Measurements from ENCODE around the gene UPF1.

Gene UPF1

DNA sequence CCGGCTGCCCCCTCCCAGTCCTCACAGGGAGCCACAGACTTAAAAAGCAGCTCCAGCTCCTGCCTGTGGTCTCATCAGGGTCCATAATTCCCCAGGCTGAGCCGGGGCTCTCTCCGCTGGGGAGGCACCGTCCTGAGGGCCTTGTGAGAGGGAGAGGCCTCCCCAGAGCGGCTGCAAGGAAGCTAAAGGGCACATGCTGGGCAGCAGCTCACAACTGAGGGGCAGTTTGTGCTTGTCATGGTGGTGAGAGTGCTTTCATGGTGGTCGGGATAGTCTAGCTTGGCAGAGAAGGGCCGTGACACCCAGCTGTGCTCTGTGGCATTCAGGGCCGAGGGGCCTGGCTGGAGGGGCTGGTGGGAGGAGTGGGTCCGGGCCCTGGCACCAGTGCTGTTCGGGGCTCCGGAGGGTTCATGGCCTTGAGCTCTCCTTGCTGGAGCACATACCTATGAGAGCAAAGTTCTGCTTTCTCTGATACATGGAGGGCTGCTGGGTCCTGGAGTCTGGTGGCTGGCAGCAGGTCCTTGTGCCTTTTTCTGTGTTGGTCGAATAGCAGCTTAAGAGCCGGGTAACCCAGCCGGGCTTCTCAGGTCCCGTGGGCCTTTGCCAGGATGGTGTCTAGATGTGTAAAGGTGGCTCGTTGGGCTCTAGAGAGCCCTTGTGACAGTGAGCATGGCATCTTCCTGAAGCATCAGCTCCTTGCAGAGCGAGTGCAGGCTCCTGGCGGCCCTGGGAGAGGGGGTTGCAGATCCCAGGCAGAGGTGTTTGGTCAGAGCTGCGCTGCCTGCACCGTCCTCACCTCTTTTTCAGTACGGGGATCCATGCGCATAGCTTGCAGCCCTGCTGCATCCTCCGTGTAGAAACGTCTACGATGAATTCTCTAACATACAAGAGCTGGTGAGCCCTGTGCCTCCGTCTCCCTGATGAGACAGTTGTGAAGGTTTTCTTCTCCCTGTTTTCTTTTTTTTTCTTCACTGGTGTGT, 8.8 kb downstream of the UPF1 start:
- no peak for DNase-seq (ENCODE audit: low read depth)

DNA sequence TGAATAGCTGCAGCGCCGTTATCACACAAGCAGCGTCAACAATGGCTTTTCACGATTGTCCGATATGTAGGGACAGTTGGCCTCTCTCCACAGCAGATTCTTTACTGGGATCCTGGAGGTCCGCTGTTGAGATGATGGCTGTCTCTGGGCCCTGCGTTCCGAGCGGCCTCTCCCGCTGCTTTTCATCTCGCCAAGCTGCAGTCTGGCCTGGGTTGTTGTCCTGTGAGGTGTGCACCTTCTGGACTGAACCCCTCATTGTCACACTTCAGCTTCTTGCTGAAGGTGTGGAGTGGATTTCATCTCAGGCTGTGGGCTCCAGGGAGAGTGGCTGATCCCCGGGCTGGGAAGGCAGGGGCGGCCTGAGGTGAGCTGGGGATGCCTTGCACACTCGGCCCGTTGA, 9.6 kb downstream of the UPF1 start:
- DNase-seq (ENCODE audit: low read depth), result no peak

DNA sequence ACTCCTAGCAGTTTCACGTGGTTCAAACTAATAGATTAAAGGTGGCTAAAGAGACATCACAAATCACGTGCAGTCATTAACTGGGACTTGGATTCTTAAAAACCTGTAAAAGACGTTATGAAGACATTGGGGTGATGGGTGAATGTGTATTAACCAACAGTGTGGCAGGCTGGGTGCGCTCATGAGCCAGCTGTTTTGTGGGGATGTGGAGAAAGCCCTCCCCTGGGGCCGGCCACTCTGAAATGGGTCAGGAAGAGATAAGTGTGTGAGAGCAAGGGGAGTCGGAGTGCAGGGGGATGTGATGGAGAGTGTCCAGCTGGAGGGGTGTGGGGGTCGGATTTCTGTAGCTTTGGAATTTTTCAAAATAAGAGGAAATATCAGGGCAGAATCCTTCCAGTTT, 10.4 kb downstream of the UPF1 start:
- no peak for DNase-seq (ENCODE audit: low read depth)

DNA sequence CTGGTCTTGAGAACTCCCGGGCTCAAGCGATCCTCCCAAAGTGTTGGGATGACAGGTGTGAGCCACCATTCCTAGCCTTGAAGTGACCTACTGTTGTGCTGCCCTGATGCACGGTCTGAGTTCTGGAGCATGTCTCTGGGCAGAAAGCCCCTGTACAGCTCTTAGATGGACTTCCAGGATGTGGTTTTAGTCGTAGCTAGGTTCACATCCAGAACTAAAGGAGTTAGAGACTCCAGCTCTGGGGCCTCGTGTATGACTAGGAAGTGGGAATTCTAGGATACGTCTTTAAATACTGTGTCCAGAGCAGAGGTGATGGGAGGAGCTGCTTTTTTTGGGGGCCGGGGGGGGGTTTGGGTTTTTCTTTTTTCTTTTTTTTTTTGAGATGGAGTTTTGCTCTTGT, 12.2 kb downstream of the UPF1 start:
- no peak for DNase-seq (ENCODE audit: low read depth)

DNA sequence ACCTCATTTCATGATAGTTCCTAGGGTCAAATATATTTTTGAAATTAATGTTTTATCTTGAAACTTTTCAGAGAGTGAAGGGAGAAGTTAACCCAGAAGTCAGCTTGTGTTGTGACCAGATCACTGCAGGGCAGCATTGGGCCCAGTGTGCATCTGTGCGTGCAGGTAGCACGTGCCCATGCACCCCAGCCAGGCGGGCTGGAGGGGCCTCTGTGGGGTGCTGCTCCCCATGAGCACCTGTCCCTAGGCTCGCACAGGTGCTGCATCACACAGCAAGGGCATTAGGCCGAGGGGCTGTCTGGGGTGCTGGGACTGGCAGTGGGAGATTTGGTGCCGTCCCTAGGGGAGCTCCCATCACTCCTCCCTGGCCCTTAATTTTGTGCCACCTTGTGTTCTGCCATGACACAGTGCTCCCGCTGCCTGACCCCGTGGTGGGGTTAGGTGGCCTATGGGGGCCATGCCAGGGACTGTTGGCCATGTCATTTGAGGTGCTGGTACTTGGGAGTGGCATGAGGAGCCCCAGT, 13.1 kb downstream of the UPF1 start:
- no peak for DNase-seq (ENCODE audit: low read depth)

DNA sequence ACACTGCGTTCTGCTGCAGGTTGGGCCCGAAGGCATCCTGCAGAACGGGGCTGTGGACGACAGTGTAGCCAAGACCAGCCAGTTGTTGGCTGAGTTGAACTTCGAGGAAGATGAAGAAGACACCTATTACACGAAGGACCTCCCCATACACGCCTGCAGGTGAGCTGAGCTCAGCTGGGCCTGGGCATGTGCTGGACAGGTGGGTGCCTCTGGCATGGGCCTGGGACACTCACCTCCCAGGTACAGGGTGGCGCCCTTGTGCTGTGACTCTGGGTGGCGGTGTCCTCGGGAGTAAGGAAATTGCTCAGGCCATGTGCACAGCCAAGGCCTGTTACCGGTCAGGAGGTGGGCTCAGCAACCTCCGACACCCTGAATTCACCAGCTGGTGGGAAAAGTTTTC, 14.2 kb downstream of the UPF1 start:
- DNase-seq (ENCODE audit: low read depth), result no peak

DNA sequence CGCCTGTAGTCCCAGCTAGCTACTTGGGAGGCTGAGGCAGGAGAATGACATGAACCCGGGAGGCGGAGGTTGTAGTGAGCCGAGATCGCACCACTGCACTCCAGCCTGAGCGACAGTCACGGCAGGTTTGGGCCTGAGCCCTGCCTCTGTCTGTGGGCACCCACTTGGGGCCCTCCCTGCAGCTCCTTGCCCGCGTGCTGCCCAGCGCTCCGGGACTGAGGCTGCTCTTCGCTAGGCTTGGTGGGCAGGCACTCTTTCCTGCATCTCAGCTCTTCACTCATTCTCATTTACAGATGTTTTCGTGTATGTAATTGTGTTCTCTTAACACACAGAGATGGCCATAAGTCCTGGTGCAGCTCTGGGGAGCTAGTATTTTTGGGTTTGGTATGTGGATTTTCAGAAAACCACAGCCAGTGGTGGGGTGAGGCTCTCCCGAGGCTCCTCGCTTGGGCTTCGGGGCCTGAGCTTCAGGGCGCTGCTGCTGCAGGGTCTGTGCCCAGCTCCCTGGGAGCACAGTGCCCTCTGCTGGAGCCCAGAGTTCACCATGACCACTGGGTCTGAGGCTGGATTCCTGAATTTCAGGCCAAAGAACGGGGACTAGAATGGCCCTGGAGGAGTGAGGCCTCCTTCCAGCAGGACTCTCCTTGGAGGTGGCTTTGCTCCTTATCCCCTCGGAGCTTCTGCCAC, 15.2 kb downstream of the UPF1 start:
- DNase-seq (ENCODE audit: low read depth), result peak; percentile 39

DNA sequence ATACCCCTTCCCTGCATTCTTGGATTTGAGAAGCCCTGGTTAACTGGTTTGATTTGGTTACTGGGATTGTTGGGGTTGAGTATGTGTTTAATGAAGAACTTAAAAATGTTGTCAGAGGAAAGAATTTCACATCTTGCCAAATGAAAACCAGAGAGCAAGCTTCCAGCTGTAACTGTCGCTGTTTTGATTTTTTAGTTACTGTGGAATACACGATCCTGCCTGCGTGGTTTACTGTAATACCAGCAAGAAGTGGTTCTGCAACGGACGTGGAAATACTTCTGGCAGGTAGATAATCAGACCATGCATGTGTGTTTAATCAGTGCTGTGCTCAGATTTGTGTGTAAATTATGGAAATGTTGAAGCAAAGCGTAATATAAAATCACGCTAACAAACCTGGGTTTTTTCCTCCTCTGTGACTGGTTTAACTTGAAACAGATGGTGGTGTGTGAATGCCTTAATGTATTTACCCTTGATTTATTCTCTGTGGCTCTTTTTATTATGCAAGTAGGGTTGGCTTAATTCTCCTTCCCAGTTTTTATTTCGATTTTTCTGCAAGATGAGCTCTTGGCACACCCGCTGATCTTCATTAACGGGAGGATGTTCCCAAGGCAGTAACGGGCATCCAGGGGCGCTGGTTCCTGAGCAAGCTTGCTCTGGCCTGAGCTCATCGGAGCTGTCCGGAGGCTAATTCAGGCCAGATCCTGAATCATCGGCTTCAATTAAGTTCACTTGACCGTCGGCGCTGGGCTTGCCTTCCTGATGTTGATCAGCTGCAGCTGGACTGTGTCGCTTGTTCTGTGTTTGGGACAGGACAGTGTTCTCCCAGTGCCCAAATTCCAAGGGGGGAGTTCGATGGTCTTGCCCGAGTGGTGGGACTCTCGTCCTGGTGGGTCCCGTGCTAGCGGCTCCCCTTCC, 16.0 kb downstream of the UPF1 start:
- DNase-seq (ENCODE audit: low read depth), result no peak

DNA sequence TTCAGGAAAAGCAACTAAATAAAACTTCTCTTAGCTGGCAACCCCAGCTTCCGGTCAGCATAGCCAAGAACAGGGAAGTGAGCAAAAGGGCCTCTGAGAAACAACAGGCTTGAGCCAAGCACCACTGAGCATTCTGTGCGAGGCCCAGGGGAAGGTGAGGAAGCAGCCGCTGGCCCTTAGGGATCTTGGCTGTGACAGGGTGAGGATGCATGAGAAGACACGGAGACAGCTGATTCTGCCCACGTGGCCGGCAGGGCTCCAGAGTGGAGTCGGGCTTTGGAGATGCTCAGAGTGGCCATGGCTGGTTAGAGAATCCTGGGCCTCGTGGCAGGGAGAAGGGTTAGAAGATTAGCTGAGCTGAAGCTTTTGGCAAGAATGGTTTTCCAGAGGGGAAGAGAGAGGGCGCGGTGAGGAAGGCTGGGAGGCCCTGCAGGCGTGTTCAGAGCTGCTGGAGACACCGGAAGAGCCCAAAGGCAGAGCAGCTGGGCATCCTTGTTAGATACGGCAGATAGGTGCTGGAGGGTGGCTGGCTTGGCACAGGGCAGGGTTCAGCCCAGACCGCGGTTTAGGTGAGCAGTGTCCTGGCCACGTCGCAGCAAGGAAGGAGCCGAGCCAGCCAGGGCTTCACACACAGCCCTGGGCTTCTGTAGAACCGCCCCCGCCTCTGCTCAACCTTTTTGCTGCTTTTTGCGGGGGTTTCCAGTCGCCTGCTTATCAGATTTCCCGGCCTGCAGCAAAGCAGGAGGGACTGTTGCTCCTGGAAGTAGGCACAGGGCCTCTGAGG, 17.3 kb downstream of the UPF1 start:
- DNase-seq (ENCODE audit: low read depth), result no peak

DNA sequence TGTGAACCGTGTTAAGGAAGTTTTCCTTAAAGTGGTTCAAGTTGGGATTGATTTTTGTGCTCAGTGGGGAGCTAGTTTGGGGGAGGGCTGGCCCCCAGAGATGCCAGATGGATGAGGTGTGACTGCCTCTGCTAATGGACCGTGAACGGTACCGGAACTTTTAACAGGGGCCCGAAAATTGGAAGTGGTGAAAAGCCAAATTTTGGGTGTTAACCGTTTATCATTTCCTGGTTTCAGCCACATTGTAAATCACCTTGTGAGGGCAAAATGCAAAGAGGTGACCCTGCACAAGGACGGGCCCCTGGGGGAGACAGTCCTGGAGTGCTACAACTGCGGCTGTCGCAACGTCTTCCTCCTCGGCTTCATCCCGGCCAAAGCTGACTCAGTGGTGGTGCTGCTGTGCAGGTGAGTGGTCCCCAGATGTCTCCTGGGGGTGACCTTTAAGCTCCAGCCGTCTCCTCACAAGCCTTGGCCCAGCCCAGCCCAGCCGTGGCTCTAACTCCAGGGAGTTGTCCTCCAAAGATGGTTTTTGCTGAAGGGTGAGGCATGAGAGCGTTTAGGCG, 18.2 kb downstream of the UPF1 start:
- no peak for DNase-seq (ENCODE audit: low read depth)

DNA sequence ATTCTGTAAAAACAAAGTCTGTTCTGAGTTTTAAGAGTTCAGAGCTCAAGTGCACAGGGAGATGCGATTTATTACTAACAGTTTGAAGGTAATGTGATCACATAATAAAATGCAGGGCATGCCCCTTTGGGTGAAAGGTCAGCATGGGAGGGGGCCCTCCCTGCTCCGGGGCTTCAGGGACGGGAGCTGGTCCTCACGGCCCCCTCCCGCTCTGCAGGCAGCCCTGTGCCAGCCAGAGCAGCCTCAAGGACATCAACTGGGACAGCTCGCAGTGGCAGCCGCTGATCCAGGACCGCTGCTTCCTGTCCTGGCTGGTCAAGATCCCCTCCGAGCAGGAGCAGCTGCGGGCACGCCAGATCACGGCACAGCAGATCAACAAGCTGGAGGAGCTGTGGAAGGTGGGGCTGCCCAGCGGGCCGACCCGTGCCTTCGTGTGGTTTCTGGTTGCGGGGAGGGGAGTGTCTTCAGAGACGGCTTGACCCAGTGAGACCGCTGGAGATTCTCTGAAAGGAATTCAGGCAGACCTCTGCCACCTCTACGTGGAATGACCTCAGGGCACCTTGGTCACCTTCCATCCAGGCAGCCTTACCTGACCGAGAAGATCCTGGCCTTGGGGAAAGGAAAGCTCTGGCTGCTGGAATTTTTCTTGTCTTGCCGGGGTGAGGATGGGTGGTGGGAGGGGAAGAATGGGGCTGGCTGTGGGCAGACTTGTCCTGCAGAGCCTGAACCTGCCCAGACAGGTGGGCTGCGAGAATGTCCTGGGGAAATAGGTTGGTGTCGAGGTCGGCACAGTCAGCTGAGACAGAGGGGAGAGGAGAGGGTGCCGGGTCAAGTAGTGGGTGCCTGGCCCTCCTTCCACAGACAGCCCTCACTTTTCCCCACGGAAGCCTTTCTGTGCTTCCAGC, 19.0 kb downstream of the UPF1 start:
- no peak for DNase-seq (ENCODE audit: low read depth)

DNA sequence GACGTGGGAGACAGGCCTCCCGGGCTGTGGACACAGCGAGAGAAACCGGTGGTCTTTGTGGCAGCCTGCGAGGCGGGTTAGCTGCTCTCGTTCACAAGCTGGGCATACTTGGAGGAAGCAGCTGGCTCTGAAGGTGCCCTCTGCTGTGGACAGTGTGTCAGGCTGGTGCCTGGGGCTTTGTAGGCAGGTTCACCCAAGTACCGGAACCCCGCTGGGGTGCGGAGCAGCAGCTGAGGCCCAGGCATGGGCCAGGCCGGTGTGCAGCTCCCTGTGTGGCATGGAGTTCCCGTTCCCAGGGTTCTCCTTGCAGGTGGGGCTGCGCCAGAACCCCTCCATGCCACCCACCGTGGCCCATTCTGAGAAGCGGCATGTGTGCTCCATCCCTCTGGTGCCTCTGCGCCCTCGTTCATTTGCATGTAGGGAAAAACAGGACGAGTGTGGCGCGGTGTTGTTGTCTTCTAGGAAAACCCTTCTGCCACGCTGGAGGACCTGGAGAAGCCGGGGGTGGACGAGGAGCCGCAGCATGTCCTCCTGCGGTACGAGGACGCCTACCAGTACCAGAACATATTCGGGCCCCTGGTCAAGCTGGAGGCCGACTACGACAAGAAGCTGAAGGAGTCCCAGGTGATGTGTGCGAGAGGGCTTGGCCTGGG, 20.0 kb downstream of the UPF1 start:
- no peak for DNase-seq (ENCODE audit: low read depth)

DNA sequence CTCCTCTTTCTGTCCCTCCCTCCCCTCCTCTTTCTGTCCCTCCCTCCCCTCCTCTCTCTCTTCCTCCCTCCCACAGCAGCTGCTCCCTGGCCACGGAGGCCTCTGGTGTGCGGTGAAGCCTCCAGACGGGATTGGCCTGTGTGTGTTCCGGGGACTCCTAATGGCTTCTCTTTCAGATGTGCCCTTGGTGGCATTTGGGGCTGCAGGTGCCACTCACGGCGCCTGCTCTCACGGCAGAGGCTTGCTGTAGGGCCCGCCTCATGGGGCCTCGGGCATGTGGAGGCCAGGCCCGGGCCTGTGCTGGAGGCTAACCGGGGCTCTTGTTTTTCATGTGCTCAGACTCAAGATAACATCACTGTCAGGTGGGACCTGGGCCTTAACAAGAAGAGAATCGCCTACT, 20.9 kb downstream of the UPF1 start:
- no peak for DNase-seq (ENCODE audit: low read depth)

DNA sequence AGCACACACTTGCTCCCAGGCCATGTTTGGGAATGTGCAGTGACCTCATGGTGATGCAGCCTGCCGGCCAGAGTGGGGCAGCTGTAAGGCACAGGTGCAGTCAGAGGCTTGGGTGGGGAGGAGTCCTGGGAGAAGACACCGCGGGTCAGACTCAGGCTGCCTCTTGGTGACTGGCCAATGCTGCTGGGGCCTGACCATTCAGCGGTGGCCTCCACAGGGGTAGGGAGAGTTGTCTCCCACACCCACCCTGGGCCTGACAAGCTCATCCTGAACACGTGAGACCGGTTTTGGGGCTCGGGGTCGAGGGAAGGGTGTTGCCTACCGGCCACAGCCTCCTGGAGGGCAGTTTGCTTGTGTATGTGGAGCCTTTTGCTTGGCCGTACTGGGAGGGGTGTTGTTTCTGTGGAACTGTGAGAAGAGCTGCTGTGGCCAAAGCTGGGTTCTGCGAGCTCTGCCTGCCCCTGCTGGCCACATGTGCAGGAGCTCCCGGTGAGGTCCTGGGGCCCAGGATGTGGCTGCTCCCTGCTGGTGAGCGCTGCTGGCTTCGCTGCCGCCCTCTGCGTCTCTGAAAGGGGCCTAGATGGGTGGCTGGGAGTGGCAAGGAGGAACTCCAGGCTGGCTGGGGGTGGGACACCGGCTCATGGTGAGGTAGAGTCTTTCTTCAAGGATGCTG, 22.1 kb downstream of the UPF1 start:
- no peak for DNase-seq (ENCODE audit: low read depth)

DNA sequence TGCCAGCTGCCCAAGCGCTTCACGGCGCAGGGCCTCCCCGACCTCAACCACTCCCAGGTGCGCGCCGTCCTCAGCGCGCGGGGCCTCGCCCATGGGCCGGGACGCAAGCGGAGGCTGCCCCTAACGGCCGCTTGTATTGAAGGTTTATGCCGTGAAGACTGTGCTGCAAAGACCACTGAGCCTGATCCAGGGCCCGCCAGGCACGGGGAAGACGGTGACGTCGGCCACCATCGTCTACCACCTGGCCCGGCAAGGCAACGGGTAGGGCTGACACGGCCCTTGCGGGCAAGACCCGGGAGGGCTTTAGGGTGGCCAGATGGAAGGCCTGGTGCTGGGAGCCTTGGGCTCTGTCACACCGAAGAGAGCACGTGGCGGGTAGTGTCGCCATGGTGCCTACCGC, 23.2 kb downstream of the UPF1 start:
- no peak for DNase-seq (ENCODE audit: low read depth)

DNA sequence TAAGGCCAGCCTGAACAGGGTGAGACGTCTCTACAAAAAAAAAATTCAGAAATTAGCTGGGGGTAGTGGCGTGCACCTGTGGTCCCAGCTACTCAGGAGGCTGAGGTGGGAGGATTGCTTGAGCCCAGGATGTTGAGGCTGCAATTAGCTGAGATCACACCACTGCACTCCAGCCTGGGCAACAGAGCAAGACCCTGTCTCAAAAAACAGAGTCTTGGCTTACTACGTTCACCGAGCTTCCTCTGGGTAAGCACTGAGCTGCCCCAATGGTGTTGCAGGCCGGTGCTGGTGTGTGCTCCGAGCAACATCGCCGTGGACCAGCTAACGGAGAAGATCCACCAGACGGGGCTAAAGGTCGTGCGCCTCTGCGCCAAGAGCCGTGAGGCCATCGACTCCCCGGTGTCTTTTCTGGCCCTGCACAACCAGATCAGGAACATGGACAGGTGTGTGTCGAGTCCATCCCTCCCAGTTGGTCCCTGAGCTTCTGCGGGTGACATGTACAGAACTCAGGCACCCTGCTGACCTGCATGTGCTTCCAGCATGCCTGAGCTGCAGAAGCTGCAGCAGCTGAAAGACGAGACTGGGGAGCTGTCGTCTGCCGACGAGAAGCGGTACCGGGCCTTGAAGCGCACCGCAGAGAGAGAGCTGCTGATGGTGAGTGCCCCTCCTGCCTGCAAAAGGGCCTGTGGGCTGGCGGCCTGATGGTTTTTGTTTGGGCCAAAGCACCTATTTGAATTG, 24.1 kb downstream of the UPF1 start:
- DNase-seq (ENCODE audit: low read depth), result no peak

DNA sequence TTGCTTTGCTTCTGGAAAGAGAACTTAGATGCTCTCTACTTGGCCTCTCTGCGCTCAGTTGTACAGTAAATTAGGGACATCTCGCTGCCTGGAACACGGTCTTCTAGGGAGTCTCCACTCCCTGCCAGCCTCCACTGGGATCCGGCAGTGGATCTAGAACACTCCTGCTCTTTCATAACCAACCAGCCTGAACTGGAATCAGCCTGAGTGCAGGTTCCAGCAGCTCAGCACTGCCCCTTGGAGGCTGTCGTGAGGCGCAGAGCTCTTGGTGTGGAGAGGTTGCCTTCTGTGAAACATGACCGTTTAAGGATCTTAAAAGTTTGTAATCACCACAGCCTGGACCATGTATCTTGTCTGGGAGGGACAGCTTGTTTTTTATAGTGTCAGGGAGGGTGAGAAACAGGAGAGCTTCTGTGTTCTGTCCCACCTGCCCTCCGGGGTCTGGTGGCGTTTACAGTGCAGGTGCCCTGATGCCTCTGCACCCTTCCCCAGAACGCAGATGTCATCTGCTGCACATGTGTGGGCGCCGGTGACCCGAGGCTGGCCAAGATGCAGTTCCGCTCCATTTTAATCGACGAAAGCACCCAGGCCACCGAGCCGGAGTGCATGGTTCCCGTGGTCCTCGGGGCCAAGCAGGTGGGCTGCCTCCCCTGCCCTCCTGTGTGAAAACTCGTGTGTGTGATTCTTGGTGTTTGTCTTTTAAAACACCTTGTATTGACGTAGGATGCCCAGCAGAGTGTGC, 24.8 kb downstream of the UPF1 start:
- DNase-seq (ENCODE audit: low read depth), result no peak

Data from activated T-helper 1 cell treated with Interleukin-2 at 50 U/mL for 16 hours (primary cell).